IPS-NIHi11 (cell line): ENCODE data around the gene CDK5R1.
"Not testable (repeated sequence)": the region's sequence is repeated elsewhere in the genome, so short reads cannot be mapped to it uniquely, and the experiment has no call there.

Source experiments
- DNase-seq: peaks from one replicate; pipeline ENCODE4 v3.0.0; 2012; ENCODE audit warnings: mixed read lengths, low spot score

The CDK5R1 gene

DNA sequence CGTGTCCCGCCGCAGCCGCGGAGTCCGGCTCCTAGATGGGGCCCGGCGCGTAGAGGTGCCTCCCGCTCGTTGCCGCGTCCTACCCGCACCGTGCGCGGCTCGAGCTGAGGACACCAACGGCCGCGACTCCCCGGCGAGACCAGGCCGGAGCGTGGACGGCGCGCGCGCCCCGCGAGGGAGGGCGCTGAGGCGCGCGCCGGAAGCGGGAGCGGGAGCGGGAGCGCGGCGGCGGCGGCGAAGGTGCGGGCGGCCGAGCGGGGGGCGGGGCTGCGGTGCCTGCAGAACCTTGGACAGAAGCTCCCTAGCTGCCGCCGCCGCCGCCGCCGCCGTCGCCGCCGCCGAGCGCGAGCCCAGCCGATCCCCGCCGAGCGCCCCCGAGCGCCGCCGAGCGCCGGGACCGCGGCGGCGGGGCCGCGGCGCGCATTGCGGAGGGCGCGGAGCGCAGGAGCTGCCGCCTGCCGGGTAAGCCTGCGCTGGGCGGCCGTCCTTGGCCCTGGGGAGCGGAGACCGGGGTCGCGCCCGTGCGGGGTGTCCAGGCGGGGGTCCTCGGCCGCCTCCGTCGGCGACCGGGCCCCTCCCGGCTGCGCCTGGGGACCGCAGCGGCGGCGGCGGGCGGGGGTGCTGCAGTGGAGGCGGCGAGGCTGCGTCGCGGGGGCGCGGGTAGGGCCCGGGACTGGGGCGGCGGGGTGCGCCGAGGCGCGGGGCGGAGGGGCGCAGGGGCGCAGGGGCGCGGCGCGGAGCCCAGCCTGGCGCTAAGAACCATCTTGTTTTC, at the start of gene CDK5R1:
Gene CDK5R1, plus strand, starts transcription at position 293 of the 772 bp plus-strand sequence. CDS start 628 bp downstream, outside the sequence.
- DNase-seq, result peak; percentile 91

DNA sequence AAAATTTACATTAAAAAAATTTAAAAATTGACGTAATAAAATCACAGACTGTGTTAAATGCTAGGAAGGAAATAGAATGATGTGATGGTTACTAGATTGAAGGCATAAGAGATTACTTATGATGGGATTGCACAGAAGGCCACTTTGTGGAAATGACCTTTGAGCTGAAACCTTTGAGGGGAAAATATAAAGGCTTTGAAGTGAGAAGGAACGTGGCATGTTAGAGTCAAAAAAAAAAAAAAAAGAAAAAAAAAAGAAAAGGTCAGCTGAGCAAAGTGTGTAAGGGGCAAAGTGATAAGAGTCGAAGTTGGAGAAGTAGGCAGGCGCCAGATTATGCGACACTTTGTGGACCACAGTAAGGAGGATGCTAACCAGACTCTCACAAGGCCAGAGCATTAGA, 46.1 kb upstream of the CDK5R1 start:
- DNase-seq, result no peak

DNA sequence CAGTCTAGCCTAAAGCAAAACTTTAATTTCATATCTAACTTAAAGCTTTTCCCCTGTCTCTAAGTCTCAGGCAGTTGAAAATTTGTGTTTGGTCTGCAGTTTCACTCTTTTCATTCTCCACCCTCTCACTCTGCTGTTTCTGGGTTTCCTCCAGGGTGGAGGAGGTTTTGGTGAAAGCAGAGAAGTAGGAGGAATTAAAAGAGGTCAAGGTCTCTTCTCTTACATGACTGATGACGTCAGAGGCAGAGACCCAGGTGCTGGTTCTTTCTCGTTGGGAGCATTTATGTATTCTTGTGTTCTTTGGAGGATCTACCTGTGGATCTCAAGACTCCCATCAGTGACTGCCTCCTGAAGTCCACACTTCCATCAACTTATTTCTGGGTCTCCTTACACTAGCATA, 44.9 kb upstream of the CDK5R1 start:
- no peak for DNase-seq

- no peak for DNase-seq
Observed at GRCh38 chr17:32443827-32444300, 42.9 kb upstream of the CDK5R1 start.

GRCh38 chr17:32444301-32445073, 42.3 kb upstream of the CDK5R1 start, which contains the start of gene PSMD11:
TSS of gene PSMD11 (plus strand) at chr17:32444510. CDS start at chr17:32444524, 14 bp downstream.
- peak; percentile 100 for DNase-seq

DNA sequence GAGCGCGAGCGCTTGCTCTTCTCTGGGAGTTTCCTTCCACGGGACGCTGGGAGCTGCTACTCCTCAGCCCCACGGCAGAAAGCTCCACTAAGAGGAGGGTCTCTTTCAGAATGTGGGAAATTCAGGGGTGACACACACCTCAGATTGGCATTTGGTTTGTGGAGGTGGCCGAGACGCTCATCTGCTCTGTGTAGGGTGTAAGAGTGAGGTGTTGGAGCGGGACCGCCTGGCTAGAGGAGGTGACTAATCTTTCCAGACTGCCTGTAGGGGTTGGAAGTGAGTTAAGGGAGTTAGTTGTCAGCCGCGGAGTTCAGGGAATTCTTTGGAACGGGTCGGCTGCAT, 41.7 kb upstream of the CDK5R1 start:
- DNase-seq, result peak; percentile 34

DNA sequence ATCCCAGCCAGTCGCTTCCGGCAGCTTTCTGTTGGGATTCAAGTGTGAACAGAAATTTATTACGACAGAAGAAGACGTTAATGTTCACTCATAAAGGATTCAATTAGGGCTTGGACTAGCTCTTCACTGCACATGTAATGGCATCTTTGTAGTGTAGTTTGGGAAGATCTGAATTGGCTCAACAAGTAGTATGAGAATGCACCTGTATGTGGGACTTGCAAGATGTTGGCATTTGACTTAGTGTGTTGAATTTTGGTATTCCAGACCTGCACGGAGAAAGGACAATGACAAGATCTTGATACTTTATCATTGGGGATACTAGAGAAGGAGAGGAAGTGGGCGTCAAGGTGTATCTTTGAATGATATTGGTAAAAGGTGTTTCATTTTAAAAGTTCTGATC, 41.3 kb upstream of the CDK5R1 start:
- no peak for DNase-seq

DNA sequence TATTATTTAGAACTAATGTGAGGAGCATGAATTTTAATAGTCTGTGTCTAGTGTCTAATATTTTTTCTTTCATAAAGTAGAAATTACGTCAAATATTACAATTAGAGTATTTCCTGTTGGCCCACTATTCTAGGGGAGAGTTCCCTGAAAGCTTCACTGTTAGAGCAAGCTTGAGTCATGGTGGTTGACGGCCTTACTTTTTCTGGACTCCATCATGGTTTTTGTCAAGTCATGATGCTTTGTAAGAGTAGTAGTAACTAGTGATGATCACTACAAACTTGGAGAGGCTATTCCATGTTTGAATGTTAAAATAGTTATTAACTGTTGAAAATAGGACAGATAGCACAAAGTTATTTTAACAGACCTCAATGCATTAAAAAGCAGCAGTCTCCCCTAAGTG, 40.8 kb upstream of the CDK5R1 start:
- no peak for DNase-seq

DNA sequence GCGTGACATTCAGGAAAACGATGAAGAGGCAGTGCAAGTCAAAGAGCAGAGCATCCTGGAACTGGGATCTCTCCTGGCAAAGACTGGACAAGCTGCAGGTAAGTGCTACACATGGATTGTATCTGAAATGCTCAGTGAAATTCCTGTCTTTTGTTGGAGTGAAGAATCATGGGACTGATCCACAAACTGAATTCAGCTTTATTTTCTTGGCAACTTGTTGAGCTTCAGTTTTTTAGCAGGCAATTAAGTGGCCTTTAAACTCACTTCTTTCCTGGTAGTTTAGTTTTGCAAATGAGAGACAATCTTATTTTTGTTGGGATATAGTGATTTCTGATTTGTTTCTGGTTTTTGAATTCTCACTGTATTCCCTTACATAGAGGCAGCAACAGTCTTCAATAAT, 39.8 kb upstream of the CDK5R1 start:
- no peak for DNase-seq

- no peak for DNase-seq
Observed at GRCh38 chr17:32449963-32450362, 36.8 kb upstream of the CDK5R1 start.

GRCh38 chr17:32450379-32450778, 36.4 kb upstream of the CDK5R1 start:
- DNase-seq, result not testable (repeated sequence)

DNA sequence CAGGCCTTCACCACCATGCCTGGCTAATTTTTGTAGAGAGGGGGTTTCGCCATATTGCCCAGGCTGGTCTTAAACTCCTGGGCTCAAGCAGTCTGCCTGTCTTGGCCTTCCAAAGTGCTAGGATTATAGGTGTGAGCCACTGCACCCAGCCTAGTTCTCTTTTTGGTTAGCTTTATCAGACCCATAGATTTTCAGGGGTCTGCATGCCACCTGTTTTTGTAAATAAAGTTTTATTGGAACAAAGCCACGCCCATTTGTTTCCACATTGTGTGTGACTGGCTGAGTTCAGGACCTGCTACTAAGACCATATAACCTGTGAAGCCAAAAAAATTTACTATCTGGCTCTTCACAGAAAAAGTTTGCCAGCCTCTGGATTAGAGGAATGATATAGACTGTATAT, 34.9 kb upstream of the CDK5R1 start:
- DNase-seq, result no peak

DNA sequence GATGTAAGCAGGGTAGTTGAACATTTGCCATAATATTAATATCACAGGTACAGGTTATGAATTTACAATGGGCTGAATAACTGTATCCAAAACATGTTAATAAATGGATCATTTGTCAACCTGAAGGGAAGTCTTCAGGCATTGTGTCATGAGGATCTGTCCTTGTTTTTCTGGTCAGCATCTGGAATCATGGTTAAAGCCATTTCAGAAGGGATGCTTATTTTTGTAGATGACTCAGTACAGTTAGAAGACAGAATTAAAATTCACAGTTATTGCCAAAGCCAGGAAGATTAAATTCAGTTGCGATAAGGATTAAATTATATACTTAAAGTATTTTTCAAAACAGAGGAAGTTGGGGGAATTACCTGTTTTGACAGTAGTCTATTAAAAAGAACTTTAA, 34.5 kb upstream of the CDK5R1 start:
- DNase-seq, result no peak

- no peak for DNase-seq
Observed at GRCh38 chr17:32453370-32453769, 33.4 kb upstream of the CDK5R1 start.

DNA sequence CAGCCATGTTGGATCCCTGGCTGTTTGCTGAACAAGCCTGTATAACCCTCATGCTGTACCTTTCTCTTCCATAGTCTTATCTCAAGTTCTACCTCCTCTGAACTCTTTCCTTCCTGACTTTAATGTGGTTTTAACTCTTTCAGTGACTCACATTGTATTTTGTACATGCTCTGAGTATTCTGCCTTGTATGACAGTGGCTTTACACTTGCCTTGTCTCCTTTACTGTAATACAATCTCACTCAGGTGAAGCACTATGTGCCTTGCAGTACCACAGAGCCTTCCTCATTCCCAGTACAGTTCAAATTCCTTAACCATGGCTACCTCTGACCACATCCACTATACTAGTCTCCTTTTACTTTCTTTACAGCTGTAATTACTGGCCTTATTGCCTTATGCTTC, 28.4 kb upstream of the CDK5R1 start:
- DNase-seq, result no peak

GRCh38 chr17:32460054-32460453, 26.7 kb upstream of the CDK5R1 start:
- no peak for DNase-seq

GRCh38 chr17:32461498-32461852, 25.3 kb upstream of the CDK5R1 start:
- no peak for DNase-seq

DNA sequence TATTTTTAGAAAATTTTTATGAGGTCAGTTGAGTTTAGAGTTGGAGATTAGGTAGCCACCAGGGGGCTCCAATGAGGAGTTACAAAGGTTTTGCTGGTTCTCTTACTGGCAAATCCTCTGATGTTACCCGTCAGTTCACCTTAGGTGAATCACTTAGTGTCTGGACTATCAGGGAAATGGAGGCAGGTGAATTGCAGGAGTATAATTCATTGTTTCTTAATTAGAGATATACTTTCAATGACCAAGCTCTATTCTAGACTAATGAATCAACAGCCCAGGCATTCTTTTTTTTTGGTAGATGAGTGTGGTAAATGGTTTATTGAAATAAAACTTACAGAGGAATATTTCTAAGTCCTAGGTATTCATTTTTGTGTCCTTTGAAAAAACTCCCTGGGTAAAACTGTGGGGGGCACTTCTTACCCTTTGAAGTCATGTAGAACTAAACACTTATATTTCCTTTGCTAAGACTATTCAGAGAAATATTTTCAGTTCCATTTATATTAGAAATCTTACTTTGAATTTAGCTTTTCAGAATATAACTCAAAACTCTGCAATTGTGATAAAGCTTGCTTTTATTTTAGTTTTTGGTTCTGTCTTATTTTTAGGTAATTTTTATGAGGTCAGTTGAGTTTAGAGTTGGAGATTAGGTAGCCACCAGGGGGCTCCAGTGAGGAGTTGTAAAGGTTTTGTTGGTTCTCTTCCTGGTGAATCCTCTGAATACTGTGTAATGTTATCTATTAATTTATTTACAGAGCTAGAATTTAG, 24.8 kb upstream of the CDK5R1 start:
- DNase-seq, result peak; percentile 53

- no peak for DNase-seq
Observed at GRCh38 chr17:32463304-32463703, 23.5 kb upstream of the CDK5R1 start.

GRCh38 chr17:32464374-32464773, 22.4 kb upstream of the CDK5R1 start:
- DNase-seq, result no peak

GRCh38 chr17:32467949-32468348, 18.8 kb upstream of the CDK5R1 start:
- no peak for DNase-seq

DNA sequence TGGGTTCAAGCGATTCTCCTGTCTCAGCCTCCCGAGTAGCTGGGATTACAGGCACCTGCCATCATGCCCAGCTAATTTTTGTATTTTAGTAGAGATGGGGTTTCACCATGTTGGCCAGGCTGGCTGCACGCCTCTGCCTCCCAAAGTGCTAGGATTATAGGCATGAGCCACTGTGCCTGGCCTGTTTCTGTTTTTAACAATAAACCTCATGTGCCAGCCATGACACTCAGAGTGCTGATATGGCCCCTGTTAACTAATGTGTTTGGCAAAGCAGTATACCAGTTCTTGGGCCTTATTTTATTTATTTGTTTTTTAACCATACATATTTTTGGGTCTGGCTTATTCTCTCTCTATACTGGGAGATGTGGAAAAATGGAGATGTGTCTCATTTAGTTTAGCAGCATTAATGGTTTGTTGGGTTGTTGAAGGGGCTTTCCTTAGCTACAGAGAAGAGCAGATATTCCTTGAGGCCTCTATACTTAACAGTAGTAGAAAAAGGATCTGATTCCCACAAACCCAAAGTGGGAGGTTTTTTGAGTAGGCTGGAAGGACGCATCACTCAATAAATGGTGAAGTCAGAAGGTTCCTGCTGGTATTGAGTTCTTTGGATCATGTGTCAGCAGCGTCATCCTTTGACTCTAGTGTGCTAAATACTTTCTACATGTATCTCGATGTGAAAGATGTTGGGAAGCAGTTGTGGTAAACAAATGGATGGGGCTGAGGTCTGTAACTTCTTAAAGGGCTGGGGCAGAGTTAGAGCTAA, 16.2 kb upstream of the CDK5R1 start:
- DNase-seq, result no peak
